HG03558 (cell line): ENCODE data around the gene MPP3.

Source experiments
- ATAC-seq: cut with Tn5 transposase; IDR thresholded peaks from one replicate; pipeline ENCODE4 v1.9.1; 2021; ENCODE audit warnings: moderate number of reproducible peaks; ENCODE audit not compliant: unreplicated experiment; ENCODE audit errors: extremely low read depth

The MPP3 gene

GRCh38 chr17:43757171-43757660, 75.7 kb downstream of the MPP3 start:
- ATAC-seq: no peak

GRCh38 chr17:43756201-43756600, 76.7 kb downstream of the MPP3 start:
- no peak for ATAC-seq

GRCh38 chr17:43755389-43755875, 77.5 kb downstream of the MPP3 start:
- ATAC-seq: no peak

- ATAC-seq: no peak
These were observed 78.0 kb downstream of the MPP3 start for GRCh38 chr17:43754947-43755346.

- ATAC-seq: no peak
These were observed 79.3 kb downstream of the MPP3 start for GRCh38 chr17:43753493-43754129.
